GM18519 (cell line): ENCODE measurements around the gene LSG1.
"Not testable (repeated sequence)": the region's sequence is repeated elsewhere in the genome, so short reads cannot be mapped to it uniquely, and the experiment has no call there.

Experiments
- ATAC-seq: cut with Tn5 transposase; IDR thresholded peaks from one replicate; pipeline ENCODE4 v1.9.1; 2021; ENCODE audit warnings: mild to moderate bottlenecking, moderate library complexity; ENCODE audit not compliant: unreplicated experiment, low FRiP score

The LSG1 gene

GRCh38 chr3:194619741-194620140 lies 52.2 kb downstream of the LSG1 start:
- ATAC-seq = no peak

- no peak for ATAC-seq
Measured at GRCh38 chr3:194618858-194619608, 53.0 kb downstream of the LSG1 start.

- ATAC-seq = no peak
Measured at GRCh38 chr3:194617827-194618226, 54.2 kb downstream of the LSG1 start.

- ATAC-seq = no peak
Measured at GRCh38 chr3:194617143-194617671, 54.8 kb downstream of the LSG1 start.

- ATAC-seq = no peak
Measured at GRCh38 chr3:194615226-194615625, 56.8 kb downstream of the LSG1 start.

- no peak for ATAC-seq
Measured at GRCh38 chr3:194612221-194612620, 59.8 kb downstream of the LSG1 start.

GRCh38 chr3:194610689-194611088 lies 61.3 kb downstream of the LSG1 start:
- no peak for ATAC-seq

- ATAC-seq = no peak
Measured at GRCh38 chr3:194609601-194610000, 62.4 kb downstream of the LSG1 start.

- no peak for ATAC-seq
Measured at GRCh38 chr3:194608981-194609380, 63.0 kb downstream of the LSG1 start.

GRCh38 chr3:194607592-194608389 lies 64.2 kb downstream of the LSG1 start:
- ATAC-seq = no peak

- ATAC-seq = no peak
Measured at GRCh38 chr3:194606941-194607340, 65.0 kb downstream of the LSG1 start.

- no peak for ATAC-seq
Measured at GRCh38 chr3:194606163-194606562, 65.8 kb downstream of the LSG1 start.

GRCh38 chr3:194605314-194605713 lies 66.7 kb downstream of the LSG1 start:
- ATAC-seq = not testable (repeated sequence)

GRCh38 chr3:194604837-194605236 lies 67.2 kb downstream of the LSG1 start:
- ATAC-seq = no peak

- ATAC-seq = no peak
Measured at GRCh38 chr3:194604126-194604525, 67.9 kb downstream of the LSG1 start.

- no peak for ATAC-seq
Measured at GRCh38 chr3:194602669-194603171, 69.3 kb downstream of the LSG1 start.

- ATAC-seq = no peak
Measured at GRCh38 chr3:194598771-194599557, 73.0 kb downstream of the LSG1 start.

- no peak for ATAC-seq
Measured at GRCh38 chr3:194596906-194597305, 75.1 kb downstream of the LSG1 start.

GRCh38 chr3:194592798-194593752 lies 78.9 kb downstream of the LSG1 start:
- ATAC-seq = no peak
